Astrocyte of the cerebellum (primary cell): ENCODE data around the gene MRPL17.
A peak's percentile ranks its signal among the peaks of the same experiment; 100 is the strongest.

Experiments
- DNase-seq: peaks from one replicate; pipeline ENCODE4 v3.0.0-alpha.2; 2011; ENCODE audit warnings: low read depth
- H3K4me3 ChIP-seq: 2 replicates; pipeline ENCODE4 v1.5.1; 2011; ENCODE audit warnings: mild to moderate bottlenecking, low read depth, low read length, moderate library complexity
- CTCF ChIP-seq: IDR thresholded peaks from 2 replicates; pipeline ENCODE4 v1.5.1; 2012; ENCODE audit warnings: low read length, low read depth, moderate library complexity, mild to moderate bottlenecking; ENCODE audit errors: missing control alignments
- in situ Hi-C: cut with HindIII; loops from 2 replicates; pipeline ENCODE4 v1.10.0; 2017; ENCODE audit warnings: low sequenced_read_pairs

MRPL17 gene

DNA sequence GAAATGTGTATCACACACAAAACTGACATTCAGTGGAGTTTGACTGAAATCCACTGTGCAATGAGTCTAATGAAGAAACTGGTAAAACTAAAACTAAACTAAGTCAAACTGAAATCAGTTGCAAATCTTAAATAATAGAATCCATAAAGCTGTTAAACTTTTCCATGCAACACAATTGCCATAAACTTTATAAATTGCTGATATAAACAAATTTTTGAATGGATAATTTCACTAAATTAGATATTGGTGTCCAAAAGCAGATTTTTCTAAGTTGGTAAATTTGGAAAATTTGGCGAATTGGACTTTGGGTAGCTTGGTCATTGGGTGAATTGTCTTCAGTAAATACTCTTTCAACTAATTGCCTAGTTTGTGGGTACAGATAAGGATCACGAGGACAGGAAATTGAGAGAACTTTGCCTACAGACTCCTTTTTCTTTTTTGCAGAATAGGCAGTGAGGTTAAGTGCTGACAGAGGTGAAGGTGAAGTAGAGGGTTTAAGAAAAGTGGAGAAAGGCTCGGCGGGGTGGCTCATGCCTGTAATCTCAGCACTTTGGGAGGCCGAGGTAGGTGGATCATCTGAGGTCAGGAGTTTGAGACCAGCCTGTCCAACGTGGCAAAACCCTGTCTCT, 12.8 kb downstream of the MRPL17 start:
- no peak overlapping the region for H3K4me3 ChIP-seq
- DNase-seq: no peak
- in situ Hi-C loops: no loop called here
- no peak for TF ChIP-seq CTCF

DNA sequence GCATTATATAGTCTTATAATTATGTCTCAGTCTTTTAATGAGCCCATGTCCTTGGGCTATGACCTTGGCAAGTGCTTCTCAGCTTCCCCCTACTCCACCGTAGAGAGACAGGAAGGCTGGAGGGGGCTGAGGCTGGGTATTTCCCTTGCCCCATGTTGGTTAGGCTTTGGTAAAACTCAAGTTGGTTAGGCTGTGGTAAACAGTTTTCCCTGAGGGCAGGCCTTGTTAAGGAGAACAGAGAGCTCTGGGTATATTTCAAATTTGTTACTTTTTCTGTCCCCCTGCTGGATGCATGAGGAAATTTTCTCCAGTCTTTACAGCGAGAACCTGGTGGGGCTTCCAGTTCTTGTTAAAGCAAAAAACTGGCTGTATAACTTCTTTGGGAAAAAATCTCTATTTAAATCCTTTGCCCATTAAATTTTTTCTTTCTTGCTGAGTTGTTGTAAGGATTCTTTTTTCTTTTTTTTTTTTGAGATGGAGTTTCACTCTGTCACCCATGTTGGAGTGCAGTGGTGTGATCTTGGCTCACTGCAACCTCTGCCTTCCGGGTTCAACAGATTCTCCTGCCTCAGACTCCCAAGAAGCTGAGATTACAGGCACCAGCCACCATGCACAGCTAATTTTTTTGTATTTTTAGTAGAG, 15.3 kb downstream of the MRPL17 start:
- peak; percentile 64 for TF ChIP-seq CTCF
- H3K4me3 ChIP-seq: no peak overlapping the region
- peak; percentile 18 for DNase-seq
- in situ Hi-C loops: no loop called here

GRCh38 chr11:6666302-6667183, 16.6 kb downstream of the MRPL17 start:
- TF ChIP-seq CTCF: no peak
- H3K4me3 ChIP-seq: no peak overlapping the region
- DNase-seq: no peak
- in situ Hi-C loops: no loop called here

DNA sequence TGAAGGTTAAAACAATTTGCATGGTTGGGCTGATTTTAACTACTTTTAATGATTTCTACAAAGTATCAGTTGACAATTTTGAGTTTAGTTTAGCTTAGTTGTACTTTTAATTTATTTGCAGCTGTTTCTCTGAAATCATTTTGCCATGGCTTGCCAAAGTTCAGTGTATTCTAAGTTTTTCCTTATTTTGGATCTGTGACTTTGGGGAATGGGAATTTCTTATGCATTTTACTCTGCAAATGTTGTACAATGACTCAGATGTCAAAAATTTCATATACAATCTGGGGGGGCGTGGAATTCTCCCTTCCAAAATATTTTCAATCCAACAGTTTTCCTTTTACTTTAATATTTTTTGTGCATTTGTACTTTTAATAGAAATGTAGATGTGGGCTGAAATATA, 18.6 kb downstream of the MRPL17 start:
- in situ Hi-C loops: no loop called here
- no peak for DNase-seq
- no peak for TF ChIP-seq CTCF
- H3K4me3 ChIP-seq: no peak overlapping the region

GRCh38 chr11:6663794-6664469, 19.2 kb downstream of the MRPL17 start:
- TF ChIP-seq CTCF: no peak
- no peak for DNase-seq
- in situ Hi-C loops: no loop called here
- H3K4me3 ChIP-seq: no peak overlapping the region

DNA sequence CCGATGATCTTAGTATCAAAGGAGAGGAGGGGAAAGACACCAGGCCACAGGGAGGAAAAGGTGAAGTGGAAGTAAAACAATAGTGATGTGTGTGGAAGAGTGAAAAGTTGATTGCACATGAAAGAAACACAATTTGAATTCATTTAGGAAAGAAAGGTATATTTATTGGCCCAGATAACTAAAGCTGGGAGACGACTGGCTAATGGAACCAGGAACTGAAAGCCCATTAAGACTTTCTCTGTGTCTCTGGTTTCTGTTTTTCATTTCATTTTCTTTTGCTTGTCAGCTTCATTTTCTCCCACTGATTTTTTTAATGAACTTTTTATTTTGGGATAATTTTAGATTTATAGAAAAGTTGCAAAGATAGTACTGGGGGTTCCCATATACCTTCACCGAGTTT, 22.4 kb downstream of the MRPL17 start:
- in situ Hi-C loops: no loop called here
- H3K4me3 ChIP-seq: no peak overlapping the region
- no peak for TF ChIP-seq CTCF
- DNase-seq: no peak
